Cerebellar cortex (tissue), 1 donor: ENCODE data around the gene HGFAC.

Experiments
- DNase-seq: peaks from one replicate; pipeline ENCODE4 v3.0.0-alpha.2; 2015; ENCODE audit warnings: low spot score

Gene HGFAC

DNA sequence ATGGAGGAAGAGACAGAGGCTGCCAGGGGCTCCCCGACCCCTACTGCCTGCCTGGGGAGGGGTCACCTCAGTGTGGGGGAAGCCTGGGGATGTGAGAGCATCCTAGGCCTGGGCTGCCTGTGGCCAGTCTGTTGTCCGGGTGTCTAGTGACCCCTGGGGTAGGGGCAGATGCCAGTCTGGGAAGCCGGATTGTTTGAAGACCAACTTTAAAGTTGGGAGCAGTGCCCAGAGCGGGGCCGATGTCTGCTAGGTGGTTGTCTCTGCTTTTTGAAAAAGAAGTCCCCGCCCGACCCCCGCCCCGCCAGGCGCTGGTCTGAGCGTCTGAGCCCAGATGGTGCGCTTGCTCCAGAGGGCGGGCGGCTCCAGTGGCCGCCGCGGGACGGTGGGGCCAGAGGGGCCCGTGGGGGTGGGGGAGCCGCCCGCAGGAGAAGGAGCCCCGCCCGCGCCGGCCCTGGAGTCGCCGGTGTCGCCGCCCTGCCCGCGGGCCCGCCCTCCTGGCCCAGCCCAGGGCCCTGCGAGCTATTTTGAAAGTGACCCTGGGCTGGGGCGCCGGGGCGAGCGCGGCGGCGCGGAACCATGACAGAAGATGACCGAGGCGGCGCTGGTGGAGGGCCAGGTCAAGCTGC is 21.1 kb downstream of the HGFAC start, which contains the start of gene DOK7:
TSS of gene DOK7 (plus strand) at position 517 of the 626 bp plus-strand sequence. CDS start at position 587, 70 bp downstream.
- no peak for DNase-seq

GRCh38 chr4:3463556-3464348 is 22.0 kb downstream of the HGFAC start:
- no peak for DNase-seq

DNA sequence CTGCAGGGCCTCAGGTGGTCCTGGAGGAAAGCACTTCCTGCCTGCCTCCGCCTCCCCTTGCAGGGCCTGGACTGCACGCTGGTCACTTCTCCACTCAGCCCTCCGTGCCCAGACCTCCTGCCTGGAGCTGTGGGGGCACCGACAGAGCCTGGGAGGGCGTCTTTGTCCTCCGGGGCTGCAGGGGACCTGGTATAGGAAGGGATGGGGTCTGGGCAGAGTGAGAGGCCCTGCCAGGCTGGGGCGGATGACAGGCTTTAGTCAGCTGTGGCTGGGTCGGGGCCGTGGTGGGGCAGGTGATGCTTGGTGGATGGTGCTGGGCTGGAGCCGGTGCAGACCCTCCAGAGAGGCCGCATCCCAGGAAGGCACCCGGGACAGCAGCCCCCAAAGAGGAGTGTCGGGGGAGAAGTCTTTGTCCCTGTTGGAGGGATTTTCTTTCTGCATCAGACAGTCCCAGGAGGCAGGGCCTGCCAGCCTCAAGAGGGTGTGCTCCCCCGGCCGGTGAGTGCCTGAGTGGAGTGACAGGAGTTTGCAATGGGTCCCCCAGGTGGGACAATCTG is 22.7 kb downstream of the HGFAC start:
- DNase-seq: no peak

GRCh38 chr4:3464911-3465697 is 23.3 kb downstream of the HGFAC start:
- DNase-seq: no peak

DNA sequence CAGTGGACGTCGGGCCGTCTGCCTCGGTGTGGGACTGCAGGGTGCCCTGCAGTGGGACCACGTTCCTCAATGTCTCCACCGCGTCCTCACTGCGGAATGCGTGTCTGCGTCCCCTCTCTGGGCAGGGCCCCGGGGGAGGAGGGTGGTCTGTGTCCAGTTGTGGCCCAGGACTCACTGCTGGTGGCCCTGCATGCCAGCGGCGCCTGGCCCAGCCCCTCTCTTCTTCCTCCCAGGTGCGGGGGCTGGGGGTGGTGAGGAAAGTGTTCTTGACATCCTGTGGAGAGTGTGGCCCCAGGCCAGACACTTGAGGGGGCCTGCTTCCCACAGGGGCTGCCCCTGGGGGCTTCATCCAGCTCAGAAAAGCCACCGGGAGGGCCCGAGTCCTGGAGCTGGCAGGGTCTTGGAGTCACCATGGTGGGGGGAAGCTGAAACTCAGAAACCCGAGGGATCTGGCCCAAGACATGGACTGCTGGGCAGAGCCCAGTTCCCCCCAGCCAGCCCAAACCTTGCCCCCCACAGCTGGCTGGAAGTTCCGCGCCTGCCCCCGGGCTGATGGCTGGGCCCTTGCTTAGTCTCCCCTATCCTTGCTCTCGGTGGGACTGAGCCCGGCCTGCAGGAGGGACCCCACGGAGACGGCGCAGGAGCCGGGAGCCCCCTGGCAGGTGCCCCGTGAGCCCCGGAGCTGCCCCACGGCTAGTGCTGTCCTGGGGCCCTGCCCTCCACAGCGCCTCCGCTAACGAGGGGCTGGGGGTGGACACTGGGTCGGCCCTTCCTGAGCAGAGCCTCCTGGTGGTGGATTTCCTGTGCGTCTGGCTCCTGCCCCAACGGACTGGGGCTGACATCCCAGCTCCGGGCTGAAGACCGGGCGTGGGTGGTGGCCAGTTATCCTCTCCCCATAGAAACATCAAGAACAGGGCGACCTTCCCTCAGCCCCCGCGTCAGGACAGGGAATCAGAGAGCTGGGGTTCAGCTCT is 24.2 kb downstream of the HGFAC start:
- DNase-seq: no peak

GRCh38 chr4:3466691-3467600 is 25.2 kb downstream of the HGFAC start:
- no peak for DNase-seq

GRCh38 chr4:3467601-3468031 is 25.8 kb downstream of the HGFAC start:
- no peak for DNase-seq

DNA sequence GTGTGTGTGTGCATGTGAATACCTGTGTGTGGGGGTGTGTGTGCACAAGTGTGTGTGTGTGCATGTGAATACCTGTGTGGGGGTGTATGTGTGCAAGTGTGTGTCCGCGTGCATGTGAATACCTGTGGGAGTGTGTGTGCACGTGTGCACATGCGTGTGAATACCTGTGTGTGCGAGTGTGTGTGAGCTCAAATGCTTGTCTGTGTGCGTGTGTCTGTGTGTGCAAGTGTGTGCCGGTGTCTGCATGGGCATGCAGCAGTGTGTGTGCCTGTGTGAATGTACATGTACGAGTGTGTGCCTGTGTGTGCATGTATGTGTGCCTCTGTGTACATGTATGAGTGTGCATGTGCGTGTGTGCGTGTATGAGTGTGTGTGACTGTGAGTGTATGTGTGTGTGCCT is 26.4 kb downstream of the HGFAC start:
- DNase-seq: no peak

DNA sequence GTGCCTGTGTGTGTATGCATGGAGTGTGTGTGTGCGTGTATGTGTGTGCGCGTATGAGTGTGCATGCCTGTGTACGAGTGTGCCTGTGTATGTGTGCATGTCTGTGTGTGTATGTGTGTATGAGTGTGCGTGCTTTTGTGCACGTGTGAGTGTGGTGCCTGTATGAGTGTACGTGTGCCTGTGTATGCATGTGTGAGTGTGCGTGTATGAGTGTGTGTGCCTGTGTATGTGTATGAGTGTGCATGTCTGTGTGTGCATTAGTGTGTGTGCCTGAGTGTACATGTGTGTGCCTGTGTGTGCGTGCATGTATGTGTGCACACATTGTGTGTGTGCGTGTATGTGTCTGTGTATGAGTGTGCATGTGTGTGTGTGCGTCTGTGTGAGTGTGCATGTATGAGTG is 27.0 kb downstream of the HGFAC start:
- no peak for DNase-seq

DNA sequence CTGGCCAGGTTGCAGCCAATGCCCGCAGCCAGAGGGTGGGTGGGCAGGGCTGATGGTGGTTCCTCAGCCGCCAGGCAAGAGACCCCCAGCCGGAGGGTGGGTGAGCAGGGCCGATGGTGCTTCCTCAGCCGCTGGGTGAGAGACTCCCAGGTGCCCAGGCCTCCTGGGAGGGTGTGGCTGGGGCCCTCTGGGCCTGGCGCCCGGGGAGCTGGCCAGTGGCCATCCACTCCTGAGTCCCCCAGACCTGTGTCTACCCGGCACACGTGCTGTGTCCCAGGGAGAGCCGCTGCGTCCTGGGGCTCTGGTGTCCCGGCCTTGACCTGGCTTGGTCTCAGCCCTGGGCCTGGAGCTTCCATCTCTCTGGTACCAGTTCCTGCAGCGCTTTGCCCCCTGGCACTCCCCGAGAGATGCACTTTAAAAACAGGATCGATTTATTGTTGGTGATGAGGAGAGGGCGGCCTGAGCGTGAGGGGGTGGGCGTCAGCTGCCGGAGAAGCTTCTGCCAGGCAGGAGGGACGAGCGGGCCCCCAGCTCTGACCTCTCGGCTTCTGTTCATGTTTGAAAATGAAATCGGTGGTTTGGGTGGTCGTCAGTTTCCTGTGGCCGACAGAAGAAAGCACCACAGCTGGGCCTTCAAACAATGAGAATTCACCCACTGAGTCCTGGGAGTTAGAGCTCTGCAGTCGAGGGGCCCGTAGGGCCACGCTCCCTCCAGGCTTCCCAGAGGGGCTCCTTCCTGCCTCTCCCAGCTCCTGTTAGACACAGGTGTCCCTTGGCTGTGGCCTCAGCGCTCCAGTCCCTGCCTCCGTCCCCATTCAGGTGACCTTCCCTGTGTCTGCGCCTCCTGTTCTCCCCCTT is 27.8 kb downstream of the HGFAC start:
- no peak for DNase-seq

DNA sequence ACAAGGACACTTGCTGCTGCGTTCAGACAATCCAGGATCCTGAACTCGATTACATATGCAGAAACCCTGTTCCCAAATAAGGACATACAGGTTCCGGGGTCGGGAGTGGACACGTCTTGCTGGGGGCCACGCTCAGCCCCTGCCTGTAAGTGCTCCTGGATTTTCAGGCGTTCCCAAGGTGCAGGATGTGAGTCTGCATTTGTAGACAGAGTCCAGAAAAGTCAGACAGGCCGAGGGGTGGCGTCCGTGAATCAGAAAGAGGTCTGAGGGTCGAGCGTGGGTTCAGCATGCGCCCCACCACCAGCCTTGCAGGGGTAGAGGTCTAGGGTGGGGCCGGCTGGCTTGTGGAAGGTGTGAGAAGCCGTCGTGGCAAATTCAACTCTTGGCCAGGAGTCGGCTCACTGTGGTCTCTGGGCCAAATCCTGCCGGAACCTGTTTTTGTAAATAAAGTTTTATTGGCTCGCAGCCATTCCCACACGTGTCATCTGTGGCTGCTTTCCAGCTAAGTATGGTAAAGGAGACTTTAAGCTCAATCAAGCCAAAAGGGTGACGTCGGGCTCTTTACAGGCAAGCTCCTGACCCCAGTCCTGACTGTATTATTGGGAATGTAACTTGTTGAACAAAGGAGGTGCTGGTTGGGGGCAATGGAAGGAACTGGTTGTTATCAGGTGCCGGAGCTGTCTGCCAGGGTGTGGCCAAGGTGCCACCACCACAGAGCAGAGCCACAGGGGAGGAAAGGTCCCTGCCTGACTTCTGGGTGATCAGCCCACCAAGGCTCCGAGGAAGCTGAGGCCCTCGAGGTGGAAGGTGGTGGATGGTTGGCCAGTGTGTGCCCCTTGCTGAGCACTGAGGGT is 28.7 kb downstream of the HGFAC start:
- no peak for DNase-seq

GRCh38 chr4:3471098-3471760 is 29.5 kb downstream of the HGFAC start:
- DNase-seq: no peak

GRCh38 chr4:3471886-3472285 is 30.1 kb downstream of the HGFAC start:
- DNase-seq: no peak

GRCh38 chr4:3472411-3473141 is 30.8 kb downstream of the HGFAC start:
- no peak for DNase-seq

- DNase-seq: no peak
Measured at GRCh38 chr4:3473181-3473950, 31.6 kb downstream of the HGFAC start.
